ENCODE measurements around the gene CACFD1. TPM values are rescaled to one million over a fixed set of nuclear protein-coding genes. Genes with fewer than 3 reads are reported as not detected.

The CACFD1 gene
- total and polyA plus RNA-seq, 9 of the 15 experiments (the other 6 are each of a cell fraction or from before 2014, with no cell fraction given) = 0.11 to 1.4 (median 1.1) TPM; not detected in 2

GRCh38 chr9:133492061-133493021, 32.6 kb downstream of the CACFD1 start:
- BruUV-seq (replicated peaks) = no TSS peak
- no peak overlapping the region for H3K4me2 ChIP-seq (ENCODE audit: insufficient read depth, low read length)
- 0 out of 2 replicates have a peak, but pooled peaks have one; percentile 18 for TF ChIP-seq NFE2 (IDR thresholded peaks at IDR 0.05; ENCODE audit: low read depth)
- TF ChIP-seq, protein P1, sequence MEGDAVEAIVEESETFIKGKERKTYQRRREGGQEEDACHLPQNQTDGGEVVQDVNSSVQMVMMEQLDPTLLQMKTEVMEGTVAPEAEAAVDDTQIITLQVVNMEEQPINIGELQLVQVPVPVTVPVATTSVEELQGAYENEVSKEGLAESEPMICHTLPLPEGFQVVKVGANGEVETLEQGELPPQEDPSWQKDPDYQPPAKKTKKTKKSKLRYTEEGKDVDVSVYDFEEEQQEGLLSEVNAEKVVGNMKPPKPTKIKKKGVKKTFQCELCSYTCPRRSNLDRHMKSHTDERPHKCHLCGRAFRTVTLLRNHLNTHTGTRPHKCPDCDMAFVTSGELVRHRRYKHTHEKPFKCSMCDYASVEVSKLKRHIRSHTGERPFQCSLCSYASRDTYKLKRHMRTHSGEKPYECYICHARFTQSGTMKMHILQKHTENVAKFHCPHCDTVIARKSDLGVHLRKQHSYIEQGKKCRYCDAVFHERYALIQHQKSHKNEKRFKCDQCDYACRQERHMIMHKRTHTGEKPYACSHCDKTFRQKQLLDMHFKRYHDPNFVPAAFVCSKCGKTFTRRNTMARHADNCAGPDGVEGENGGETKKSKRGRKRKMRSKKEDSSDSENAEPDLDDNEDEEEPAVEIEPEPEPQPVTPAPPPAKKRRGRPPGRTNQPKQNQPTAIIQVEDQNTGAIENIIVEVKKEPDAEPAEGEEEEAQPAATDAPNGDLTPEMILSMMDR (IDR thresholded peaks at IDR 0.05 in 2 of 3, conservative IDR thresholded peaks at IDR 0.05 in 1 of 3; ENCODE audit: insufficient read depth in 2 of 3, low read depth in 1 of 3, low read length in 3 of 3) = no peak
- H3K9ac ChIP-seq (ENCODE audit: insufficient read depth in 1 of 2, low read depth in 2 of 2, low read length in 2 of 2) = peak overlapping the region in 1 of 2 experiments; percentile 14; a peak in 1 of 4 replicates
- POLR2A ChIA-PET = no interaction called here
- in situ Hi-C loops (cut with MboI) = no loop called here
- no peaks in the 10 kb centered on the region for H3K36me3 ChIP-seq (ENCODE audit: control insufficient read depth, insufficient read depth, low read length)
- H3K4me3 ChIP-seq = no peak overlapping the region
- peaks cover 32 to 98% of the 10 kb centered on the region in 2 experiments; a peak in 4 of 5 replicates for H3K27me3 ChIP-seq (ENCODE audit: control insufficient read depth in 2 of 2, insufficient read depth in 2 of 2, low read length in 2 of 2)
- H2AFZ ChIP-seq (ENCODE audit: low read depth, low read length) = no peak overlapping the region
- no peaks in the 10 kb centered on the region; the same call in 1 of the 2 replicates for H3K9me3 ChIP-seq (replicated peaks; ENCODE audit: control insufficient read depth, insufficient read depth, low read depth, low read length)
- peaks cover 0 to 45% of the 10 kb centered on the region in 2 experiments; a peak in 2 of 5 replicates for H3K4me1 ChIP-seq (replicated peaks in 1 of 2; ENCODE audit: control insufficient read depth in 2 of 2, insufficient read depth in 2 of 2, low read length in 2 of 2)
- 7% methylated on average over 29 of the region's 33 CpGs for WGBS (ENCODE audit: insufficient coverage, low coverage, missing lambda C conversion rate)
- H3K9me1 ChIP-seq (ENCODE audit: control insufficient read depth, insufficient read depth, low read length) = no peaks in the 10 kb centered on the region
- intact Hi-C loops (cut with micrococcal nuclease) = no loop called here
- CTCF ChIA-PET (ENCODE audit: low intra/inter-chr PET ratio) = no interaction called here
- FAIRE-seq (no peak), DNase-seq (ENCODE audit: extremely low read depth in 1 of 4, low spot score in 3 of 4) (no peak), ATAC-seq (peak; percentile 48; the same call in 2 of the 3 replicates)
- no peaks in the 10 kb centered on the region for H3K79me2 ChIP-seq (ENCODE audit: control insufficient read depth, insufficient read depth, low read length)
- H4K20me1 ChIP-seq (replicated peaks; ENCODE audit: control insufficient read depth, insufficient read depth, low read length) = no peaks in the 10 kb centered on the region
- H3K27ac ChIP-seq (ENCODE audit: extremely low read depth, low read depth, low read length) = no peak overlapping the region
